ENCODE results near the gene MYL6. TPM values are rescaled to one million over a fixed set of nuclear protein-coding genes. Genes with fewer than 3 reads are reported as not detected.

Gene MYL6
- total RNA-seq, 1 experiment from 2014 or later = 554 TPM

DNA sequence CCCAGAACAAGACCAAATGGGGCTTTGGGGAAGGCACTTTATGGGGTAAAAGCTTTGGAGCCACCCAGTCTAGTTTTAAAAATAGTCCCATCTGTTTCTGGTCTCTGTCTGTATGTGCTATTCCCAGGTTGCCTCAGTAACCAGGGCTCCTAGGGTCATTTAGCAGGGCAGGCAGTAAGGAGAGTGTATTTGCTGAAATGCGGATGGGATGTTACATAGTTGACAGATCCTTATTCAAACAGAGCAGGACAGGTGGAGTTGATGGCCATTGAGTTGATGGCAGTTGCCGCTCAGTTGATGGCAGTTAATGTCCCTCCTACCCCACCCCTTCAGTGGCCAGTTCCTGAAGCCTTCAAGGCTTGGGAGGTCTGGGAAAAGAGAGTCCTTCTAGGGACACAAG lies 35.5 kb upstream of the MYL6 start:
- ATAC-seq (no peak), DNase-seq (ENCODE audit: low read depth, low spot score) (no peak)
- no peak for TF ChIP-seq CEBPB (IDR thresholded peaks at IDR 0.05; ENCODE audit: low read depth)
- TF ChIP-seq, protein P1, sequence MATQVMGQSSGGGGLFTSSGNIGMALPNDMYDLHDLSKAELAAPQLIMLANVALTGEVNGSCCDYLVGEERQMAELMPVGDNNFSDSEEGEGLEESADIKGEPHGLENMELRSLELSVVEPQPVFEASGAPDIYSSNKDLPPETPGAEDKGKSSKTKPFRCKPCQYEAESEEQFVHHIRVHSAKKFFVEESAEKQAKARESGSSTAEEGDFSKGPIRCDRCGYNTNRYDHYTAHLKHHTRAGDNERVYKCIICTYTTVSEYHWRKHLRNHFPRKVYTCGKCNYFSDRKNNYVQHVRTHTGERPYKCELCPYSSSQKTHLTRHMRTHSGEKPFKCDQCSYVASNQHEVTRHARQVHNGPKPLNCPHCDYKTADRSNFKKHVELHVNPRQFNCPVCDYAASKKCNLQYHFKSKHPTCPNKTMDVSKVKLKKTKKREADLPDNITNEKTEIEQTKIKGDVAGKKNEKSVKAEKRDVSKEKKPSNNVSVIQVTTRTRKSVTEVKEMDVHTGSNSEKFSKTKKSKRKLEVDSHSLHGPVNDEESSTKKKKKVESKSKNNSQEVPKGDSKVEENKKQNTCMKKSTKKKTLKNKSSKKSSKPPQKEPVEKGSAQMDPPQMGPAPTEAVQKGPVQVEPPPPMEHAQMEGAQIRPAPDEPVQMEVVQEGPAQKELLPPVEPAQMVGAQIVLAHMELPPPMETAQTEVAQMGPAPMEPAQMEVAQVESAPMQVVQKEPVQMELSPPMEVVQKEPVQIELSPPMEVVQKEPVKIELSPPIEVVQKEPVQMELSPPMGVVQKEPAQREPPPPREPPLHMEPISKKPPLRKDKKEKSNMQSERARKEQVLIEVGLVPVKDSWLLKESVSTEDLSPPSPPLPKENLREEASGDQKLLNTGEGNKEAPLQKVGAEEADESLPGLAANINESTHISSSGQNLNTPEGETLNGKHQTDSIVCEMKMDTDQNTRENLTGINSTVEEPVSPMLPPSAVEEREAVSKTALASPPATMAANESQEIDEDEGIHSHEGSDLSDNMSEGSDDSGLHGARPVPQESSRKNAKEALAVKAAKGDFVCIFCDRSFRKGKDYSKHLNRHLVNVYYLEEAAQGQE (IDR thresholded peaks at IDR 0.05; ENCODE audit: low read depth) = no peak
- no peak for TF ChIP-seq SRF (IDR thresholded peaks at IDR 0.05; ENCODE audit: low read depth)
- TF ChIP-seq POLR2AphosphoS5 (IDR thresholded peaks at IDR 0.05; ENCODE audit: low read depth, low read length) = no peak; the same call in 1 of the 2 replicates
- peaks cover 8% of the 10 kb centered on the region; the same call in 1 of the 2 replicates for H3K79me2 ChIP-seq (ENCODE audit: insufficient read depth, low read length)
- peaks cover 29 to 45% of the 10 kb centered on the region in 2 experiments for H3K4me1 ChIP-seq (ENCODE audit: control insufficient read depth in 1 of 2, insufficient read depth in 2 of 2, low read length in 2 of 2)
- no peaks in the 10 kb centered on the region for H4K20me1 ChIP-seq (ENCODE audit: insufficient read depth)
- no TSS peak for BruUV-seq (replicated peaks)
- RAD21 ChIA-PET (ENCODE audit: low non-redundant PET in 1 of 2, low total read pairs in 2 of 2, uncharacterized antibody in 2 of 2, unreplicated experiment in 2 of 2) = no interaction called here
- H3K9ac ChIP-seq (ENCODE audit: low read length) = no peak overlapping the region
- no peak overlapping the region for H3K4me2 ChIP-seq (ENCODE audit: low read length)
- H3K9me3 ChIP-seq (ENCODE audit: control insufficient read depth in 1 of 2, insufficient read depth in 1 of 2, low read depth in 1 of 2, low read length in 2 of 2) = no peaks in the 10 kb centered on the region
- POLR2A ChIA-PET = no interaction called here
- CTCF ChIA-PET = no interaction called here
- intact Hi-C loops (cut with micrococcal nuclease) = no loop called here
- no peaks in the 10 kb centered on the region for H3K9me2 ChIP-seq (ENCODE audit: insufficient read depth)
- H3K4me3 ChIP-seq (replicated peaks in 1 of 2; ENCODE audit: low read depth in 1 of 2, low read length in 2 of 2) = no peak overlapping the region
- H3K27ac ChIP-seq (ENCODE audit: low read depth, low read length) = no peak overlapping the region
- H3K36me3 ChIP-seq (ENCODE audit: control insufficient read depth in 1 of 2, insufficient read depth in 2 of 2, low read length in 2 of 2) = peaks cover 0 to 21% of the 10 kb centered on the region in 2 experiments; a peak in 2 of 4 replicates
- H3K27me3 ChIP-seq (ENCODE audit: insufficient read depth, low read length) = no peaks in the 10 kb centered on the region
- no peak overlapping the region for H2AFZ ChIP-seq (ENCODE audit: low read depth, low read length, poor library complexity, severe bottlenecking)

DNA sequence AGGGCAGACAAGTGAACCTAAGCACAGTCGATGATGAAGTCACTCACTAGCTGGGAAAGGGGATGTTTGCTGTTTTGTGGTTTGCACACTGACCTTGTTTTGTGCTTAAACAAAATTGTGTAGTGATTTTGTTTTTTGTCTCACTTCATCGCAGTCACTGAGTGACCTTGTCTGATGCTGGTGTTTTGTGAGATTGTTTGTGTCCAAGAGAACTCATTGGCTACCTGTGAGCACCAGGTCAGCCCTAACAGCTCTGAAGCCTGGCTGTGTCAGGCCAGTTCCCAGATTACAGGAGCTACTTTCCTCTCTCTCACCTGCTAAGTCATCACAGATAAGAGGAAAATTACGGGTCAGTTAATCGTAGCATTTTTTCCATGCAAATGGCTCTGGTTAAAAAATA lies 34.0 kb upstream of the MYL6 start:
- H3K27ac ChIP-seq (ENCODE audit: low read depth, low read length) = no peak overlapping the region
- H3K9me2 ChIP-seq (ENCODE audit: insufficient read depth) = no peaks in the 10 kb centered on the region
- peaks cover 25 to 40% of the 10 kb centered on the region in 2 experiments for H3K4me1 ChIP-seq (ENCODE audit: control insufficient read depth in 1 of 2, insufficient read depth in 2 of 2, low read length in 2 of 2)
- no peak for DNase-seq (ENCODE audit: low read depth, low spot score)
- ChIA-PET RAD21 (ENCODE audit: low non-redundant PET in 1 of 2, low total read pairs in 2 of 2, uncharacterized antibody in 2 of 2, unreplicated experiment in 2 of 2) (no interaction called here), CTCF (interaction anchor here (1.0 to 1.5 kb wide), 2 partner anchors 65 to 512 kb away, joined by 3 to 6 read pairs; partner anchors contain the start of gene SMARCC2), POLR2A (interaction anchor here (0.9 to 1.7 kb wide), 2 partner anchors 24 to 66 kb away, joined by 5 to 6 read pairs; partner anchors contain the start of gene SMARCC2)
- H3K27me3 ChIP-seq (ENCODE audit: insufficient read depth, low read length) = no peaks in the 10 kb centered on the region
- peaks cover 0 to 21% of the 10 kb centered on the region in 2 experiments; a peak in 2 of 4 replicates for H3K36me3 ChIP-seq (ENCODE audit: control insufficient read depth in 1 of 2, insufficient read depth in 2 of 2, low read length in 2 of 2)
- no peak overlapping the region for H3K9ac ChIP-seq (ENCODE audit: low read length)
- H3K4me2 ChIP-seq (ENCODE audit: low read length) = no peak overlapping the region
- no peaks in the 10 kb centered on the region for H3K9me3 ChIP-seq (ENCODE audit: control insufficient read depth in 1 of 2, insufficient read depth in 1 of 2, low read depth in 1 of 2, low read length in 2 of 2)
- no TSS peak for BruUV-seq (replicated peaks)
- intact Hi-C loops (cut with micrococcal nuclease) = no loop called here
- no peak overlapping the region for H2AFZ ChIP-seq (ENCODE audit: low read depth, low read length, poor library complexity, severe bottlenecking)
- H4K20me1 ChIP-seq (ENCODE audit: insufficient read depth) = no peaks in the 10 kb centered on the region
- no peak overlapping the region for H3K4me3 ChIP-seq (replicated peaks in 1 of 2; ENCODE audit: low read depth in 1 of 2, low read length in 2 of 2)
- ATAC-seq = no peak
- H3K79me2 ChIP-seq (ENCODE audit: insufficient read depth, low read length) = peaks cover 10% of the 10 kb centered on the region
- TF ChIP-seq EGR1 (IDR thresholded peaks at IDR 0.05; ENCODE audit: low read depth) (no peak), RAD21 (IDR thresholded peaks at IDR 0.05; ENCODE audit: low read depth) (no peak), EZH2phosphoT487 (IDR thresholded peaks at IDR 0.05; ENCODE audit: borderline replicate concordance) (no peak), TCF7L2 (IDR thresholded peaks at IDR 0.05; ENCODE audit: borderline replicate concordance, extremely low read depth, insufficient read depth, insufficient read length) (no peak), EZH2 (IDR thresholded peaks at IDR 0.05) (no peak), FOSL1 (IDR thresholded peaks at IDR 0.05; ENCODE audit: low read depth) (no peak), POLR2A (IDR thresholded peaks at IDR 0.05; ENCODE audit: borderline replicate concordance, extremely low read depth, insufficient read depth, insufficient read length) (no peak), ZNF274 (IDR thresholded peaks at IDR 0.05; ENCODE audit: low read depth, low read length) (no peak), POLR2AphosphoS5 (IDR thresholded peaks at IDR 0.05; ENCODE audit: low read depth, low read length) (no peak), CBX3 (IDR thresholded peaks at IDR 0.05; ENCODE audit: low read depth) (no peak), YY1 (IDR thresholded peaks at IDR 0.05; ENCODE audit: extremely low read depth, insufficient replicate concordance, low read depth, low read length) (no peak), SRF (IDR thresholded peaks at IDR 0.05; ENCODE audit: low read depth) (no peak)
- TF ChIP-seq, protein P1 (IDR thresholded peaks at IDR 0.05; ENCODE audit: low read depth) = no peak

All from HCT116 (cell line).